Smooth muscle cell (in vitro differentiated cells): ENCODE results near the gene PTPRU. TPM values are rescaled to one million over a fixed set of nuclear protein-coding genes. Genes with fewer than 3 reads are reported as not detected.

Experiments
- DNase-seq: peaks from one replicate; lab custom pipeline; 2025; ENCODE audit not compliant: unreplicated experiment; lab: John Stamatoyannopoulos, UW
- H2AFZ ChIP-seq: fragments of 200-600 bp; sonication (generic); 2 replicates; pipeline ENCODE4 v1.6.0; 2016; ENCODE audit warnings: antibody characterized with exemption, low read depth, mild to moderate bottlenecking
- H3F3A ChIP-seq: fragments of 200-600 bp; sonication (generic); 2 replicates; pipeline ENCODE4 v1.6.0; 2017; ENCODE audit warnings: antibody characterized with exemption, low read depth
- H3K27ac ChIP-seq: fragments of 200-600 bp; sonication (generic); 2 replicates; pipeline ENCODE4 v1.5.1; 2016; ENCODE audit warnings: low read depth, mild to moderate bottlenecking
- H3K27me3 ChIP-seq: fragments of 200-600 bp; sonication (generic); 2 replicates; pipeline ENCODE4 v1.6.1; 2016; ENCODE audit warnings: low read depth, mild to moderate bottlenecking
- H3K36me3 ChIP-seq: fragments of 200-600 bp; sonication (generic); 2 replicates; pipeline ENCODE4 v1.5.1; 2016; ENCODE audit warnings: low read depth
- H3K4me1 ChIP-seq: fragments of 200-600 bp; sonication (generic); 2 replicates; pipeline ENCODE4 v1.5.1; 2016; ENCODE audit warnings: low read depth
- H3K4me2 ChIP-seq: fragments of 200-600 bp; sonication (generic); 2 replicates; pipeline ENCODE4 v1.6.0; 2016; ENCODE audit warnings: mild to moderate bottlenecking
- H3K4me3 ChIP-seq: fragments of 200-600 bp; sonication (generic); 2 replicates; pipeline ENCODE4 v1.5.1; 2016; ENCODE audit warnings: mild to moderate bottlenecking
- H3K79me2 ChIP-seq: fragments of 200-600 bp; sonication (generic); 2 replicates; pipeline ENCODE4 v1.6.0; 2016; ENCODE audit warnings: low read depth, mild to moderate bottlenecking
- H3K9ac ChIP-seq: fragments of 200-600 bp; sonication (generic); 2 replicates; pipeline ENCODE4 v1.6.0; 2016; ENCODE audit warnings: low read depth
- H3K9me3 ChIP-seq: fragments of 200-600 bp; sonication (generic); replicated peaks from 2 replicates; pipeline ENCODE4 v1.5.1; 2016; ENCODE audit warnings: low read depth
- H4K20me1 ChIP-seq: fragments of 200-600 bp; sonication (generic); 2 replicates; pipeline ENCODE4 v1.6.0; 2016; ENCODE audit warnings: low read depth
- CTCF ChIP-seq: fragments of 200-600 bp; sonication (generic); IDR thresholded peaks from 2 replicates; pipeline ENCODE4 v1.5.1; 2017; ENCODE audit warnings: borderline replicate concordance, mild to moderate bottlenecking, antibody characterized with exemption; ENCODE audit not compliant: insufficient read depth, poor library complexity, severe bottlenecking
- WGBS: methylation state at CpG from one replicate; pipeline ENCODE4 v1.1.7; 2016; ENCODE audit warnings: low lambda C conversion rate; 5-methylcytosine and 5-hydroxymethylcytosine counted together
- polyA plus RNA-seq: library from polyadenylated mRNA; unstranded; fragments of >200 nt; fragmentation: Nextera tagmentation; extraction: Ambion mirVana; gene quantifications from 2 replicates; pipeline ENCODE4 v1.2.1, GENCODE V29; 2016
- total RNA-seq: library from RNA; depleted of rRNA; stranded (reverse); fragments of >200 nt; gene quantifications from 2 replicates; pipeline ENCODE4 v1.2.3, GENCODE V29; 2014

PTPRU gene
- total and polyA plus RNA-seq, 2 experiments from 2014 or later = 41.1 to 67.8 TPM

- Histone ChIP-seq H3K9ac (no peak overlapping the region), H3K9me3 (no peaks in the 10 kb centered on the region), H3K27ac (no peak overlapping the region), H3F3A (no peaks in the 10 kb centered on the region), H4K20me1 (no peaks in the 10 kb centered on the region), H3K36me3 (no peaks in the 10 kb centered on the region), H3K79me2 (no peaks in the 10 kb centered on the region), H3K27me3 (peaks cover 14% of the 10 kb centered on the region), H3K4me2 (no peak overlapping the region), H3K4me3 (no peak overlapping the region), H3K4me1 (no peaks in the 10 kb centered on the region), H2AFZ (no peak overlapping the region)
- no peak for TF ChIP-seq CTCF
- no peak for DNase-seq
- 88% methylated on average over 11 of the region's 11 CpGs for WGBS
Measured at GRCh38 chr1:29365906-29366670, 129.8 kb downstream of the PTPRU start.

- TF ChIP-seq CTCF = no peak
- peaks cover 36% of the 10 kb centered on the region for H3K27me3 ChIP-seq
- DNase-seq = no peak
- H3K27ac ChIP-seq = no peak overlapping the region
- H3K4me3 ChIP-seq = no peak overlapping the region
- no peaks in the 10 kb centered on the region for H3K4me1 ChIP-seq
- no peaks in the 10 kb centered on the region for H4K20me1 ChIP-seq
- H3K9ac ChIP-seq = no peak overlapping the region
- H3K9me3 ChIP-seq = no peaks in the 10 kb centered on the region
- no peak overlapping the region for H2AFZ ChIP-seq
- H3F3A ChIP-seq = no peaks in the 10 kb centered on the region
- no peaks in the 10 kb centered on the region for H3K79me2 ChIP-seq
- H3K4me2 ChIP-seq = no peak overlapping the region
- no peaks in the 10 kb centered on the region for H3K36me3 ChIP-seq
- 90% methylated on average over 17 of the region's 17 CpGs for WGBS
Measured at GRCh38 chr1:29368936-29369932, 132.9 kb downstream of the PTPRU start.

- Histone ChIP-seq H3K79me2 (no peaks in the 10 kb centered on the region), H3K36me3 (no peaks in the 10 kb centered on the region), H3K27me3 (peaks cover 36% of the 10 kb centered on the region), H4K20me1 (no peaks in the 10 kb centered on the region), H3K4me2 (no peak overlapping the region), H3K4me1 (no peaks in the 10 kb centered on the region), H3K9me3 (no peaks in the 10 kb centered on the region), H3F3A (no peaks in the 10 kb centered on the region), H3K4me3 (no peak overlapping the region), H3K9ac (no peak overlapping the region), H2AFZ (no peak overlapping the region), H3K27ac (no peak overlapping the region)
- WGBS = 83% methylated on average over 3 of the region's 3 CpGs
- DNase-seq = no peak
- no peak for TF ChIP-seq CTCF
Measured at GRCh38 chr1:29370067-29370466, 133.7 kb downstream of the PTPRU start.
